Measurements from ENCODE around the gene GALK2. TPM values are rescaled to one million over a fixed set of nuclear protein-coding genes. Genes with fewer than 3 reads are reported as not detected.
A peak's percentile ranks its signal among the peaks of the same experiment; 100 is the strongest.

GALK2 gene
- total RNA-seq, 2 experiments from 2014 or later = 11.5 to 11.9 TPM

- ChIA-PET POLR2A (interaction anchor here (0.5 kb wide), 1 partner anchor 1319 kb away, joined by 3 read pairs; no protein-coding TSS in a partner anchor), CTCF (no interaction called here)
- no peak overlapping the region for H3K27ac Mint-ChIP-seq
- Histone ChIP-seq H3K4me1 (ENCODE audit: insufficient read depth, low read length) (peaks cover 6% of the 10 kb centered on the region), H3K4me3 (ENCODE audit: low read length) (no peak overlapping the region), H3K27ac (ENCODE audit: low read depth in 1 of 2, low read length in 2 of 2) (no peak overlapping the region), H3K36me3 (ENCODE audit: insufficient read depth, low read length) (peaks cover 6% of the 10 kb centered on the region), H3K9me3 (ENCODE audit: control insufficient read depth in 1 of 2, insufficient read depth in 1 of 2, low read length in 2 of 2) (peaks cover 4 to 8% of the 10 kb centered on the region in 2 experiments), H3K27me3 (ENCODE audit: control insufficient read depth in 1 of 2, insufficient read depth in 2 of 2, low read length in 2 of 2) (no peaks in the 10 kb centered on the region)
- TF ChIP-seq CTCF (IDR thresholded peaks at IDR 0.05) = no peak
- no peak overlapping the region for H3K4me3 Mint-ChIP-seq
- ATAC-seq (ENCODE audit: poor library complexity) = no peak
- H3K27me3 Mint-ChIP-seq = no peaks in the 10 kb centered on the region
- peaks cover 29% of the 10 kb centered on the region for H3K4me1 Mint-ChIP-seq (ENCODE audit: low read depth)
- H3K36me3 Mint-ChIP-seq (ENCODE audit: low read depth) = peaks cover 94% of the 10 kb centered on the region
- DNase-seq = no peak
- intact Hi-C loops (cut with DNase I, micrococcal nuclease) = no loop called here
- H3K9me3 Mint-ChIP-seq = peaks cover 6% of the 10 kb centered on the region
Measured at GRCh38 chr15:49225572-49226281, 55.7 kb downstream of the GALK2 start.

- no peak for TF ChIP-seq CTCF (IDR thresholded peaks at IDR 0.05)
- Histone ChIP-seq H3K4me1 (ENCODE audit: insufficient read depth, low read length) (peaks cover 6% of the 10 kb centered on the region), H3K27me3 (ENCODE audit: control insufficient read depth in 1 of 2, insufficient read depth in 2 of 2, low read length in 2 of 2) (no peaks in the 10 kb centered on the region), H3K36me3 (ENCODE audit: insufficient read depth, low read length) (peaks cover 8% of the 10 kb centered on the region), H3K4me3 (ENCODE audit: low read length) (no peak overlapping the region), H3K27ac (ENCODE audit: low read depth in 1 of 2, low read length in 2 of 2) (no peak overlapping the region), H3K9me3 (ENCODE audit: control insufficient read depth in 1 of 2, insufficient read depth in 1 of 2, low read length in 2 of 2) (peaks cover 4 to 8% of the 10 kb centered on the region in 2 experiments)
- H3K36me3 Mint-ChIP-seq (ENCODE audit: low read depth) = peaks cover 98% of the 10 kb centered on the region
- peaks cover 6% of the 10 kb centered on the region for H3K9me3 Mint-ChIP-seq
- intact Hi-C loops (cut with DNase I, micrococcal nuclease) = no loop called here
- DNase-seq (peak in 1 of 14 experiments; percentile 6), ATAC-seq (ENCODE audit: poor library complexity) (no peak)
- no peaks in the 10 kb centered on the region for H3K27me3 Mint-ChIP-seq
- peaks cover 26% of the 10 kb centered on the region for H3K4me1 Mint-ChIP-seq (ENCODE audit: low read depth)
- POLR2A ChIA-PET = no interaction called here
- CTCF ChIA-PET = no interaction called here
- no peak overlapping the region for H3K27ac Mint-ChIP-seq
- H3K4me3 Mint-ChIP-seq = no peak overlapping the region
Measured at GRCh38 chr15:49227602-49228001, 57.6 kb downstream of the GALK2 start.

GRCh38 chr15:49229922-49230321 lies 59.9 kb downstream of the GALK2 start:
- peaks cover 94% of the 10 kb centered on the region for H3K36me3 Mint-ChIP-seq (ENCODE audit: low read depth)
- H3K36me3 ChIP-seq (ENCODE audit: insufficient read depth, low read length) = peaks cover 8% of the 10 kb centered on the region

More at GRCh38 chr15:49229922-49230321, 59.9 kb downstream of the GALK2 start:
- Histone ChIP-seq H3K27me3 (ENCODE audit: control insufficient read depth in 1 of 2, insufficient read depth in 2 of 2, low read length in 2 of 2) (no peaks in the 10 kb centered on the region), H3K9me3 (ENCODE audit: control insufficient read depth in 1 of 2, insufficient read depth in 1 of 2, low read length in 2 of 2) (peaks cover 4 to 8% of the 10 kb centered on the region in 2 experiments), H3K4me3 (ENCODE audit: low read length) (no peak overlapping the region), H3K4me1 (ENCODE audit: insufficient read depth, low read length) (peaks cover 6% of the 10 kb centered on the region), H3K27ac (ENCODE audit: low read depth in 1 of 2, low read length in 2 of 2) (no peak overlapping the region)
- no peak for ATAC-seq (ENCODE audit: poor library complexity)
- H3K4me3 Mint-ChIP-seq = no peak overlapping the region
- H3K27me3 Mint-ChIP-seq = no peaks in the 10 kb centered on the region
- no peak overlapping the region for H3K27ac Mint-ChIP-seq
- peaks cover 6% of the 10 kb centered on the region for H3K9me3 Mint-ChIP-seq
- no peak for DNase-seq
- intact Hi-C loops (cut with DNase I, micrococcal nuclease) = loop anchor here in 1 of 2 experiments (10.0 kb wide), 2 partner anchors 775 to 1085 kb away; no protein-coding TSS in a partner anchor
- ChIA-PET CTCF (no interaction called here), POLR2A (no interaction called here)
- H3K4me1 Mint-ChIP-seq (ENCODE audit: low read depth) = peaks cover 28% of the 10 kb centered on the region
- TF ChIP-seq CTCF (IDR thresholded peaks at IDR 0.05) = no peak

Measured in CD4-positive, alpha-beta T cell (primary cell).